Right lobe of liver (tissue), 4 donors: ENCODE measurements around the gene GATB.

Experiments
- CTCF ChIP-seq, 4 donors: fragments of 200-600 bp in 3 of 4; fragments of 450-650 bp in 1 of 4; IDR thresholded peaks; one replicate each; pipeline versions ENCODE4 v1.5.1 to v1.8.0; 2016 to 2022; ENCODE audit warnings: antibody characterized with exemption in 4 of 4, mild to moderate bottlenecking in 2 of 4
- POLR2A ChIP-seq: fragments of 450-650 bp; IDR thresholded peaks from one replicate; pipeline ENCODE4 v1.6.1; 2017; ENCODE audit warnings: antibody characterized with exemption, mild to moderate bottlenecking
- donor health status: DM: no; HTN: no; CAD: no.
- donor health status: DM: no; HTN: no; CAD: no.
- donor health status: DM: no; HTN: yes; CAD: no.

DNA sequence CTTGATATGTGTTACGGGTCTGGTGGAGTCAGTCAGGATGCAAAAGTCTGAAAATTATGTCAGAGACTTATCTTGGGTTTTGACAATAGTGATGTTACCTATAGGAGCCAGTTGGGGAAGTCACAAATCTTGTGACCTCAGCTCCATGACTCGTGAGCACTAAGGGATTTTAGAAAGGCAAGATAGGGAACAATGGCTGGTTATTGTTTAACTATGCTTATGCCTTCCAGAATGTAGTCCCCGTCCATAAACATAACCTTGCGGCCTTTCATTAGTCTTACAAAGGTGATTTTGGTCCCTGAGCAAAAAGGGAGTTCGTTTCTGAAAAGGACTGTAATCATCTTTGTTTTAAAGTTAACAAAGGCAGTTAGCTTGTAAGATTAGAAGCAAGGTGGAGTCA is 23.9 kb upstream of the GATB start:
- TF ChIP-seq CTCF (IDR thresholded peaks at IDR 0.05) (no peak), POLR2A (no peak)
